Gastrocnemius medialis (tissue), 4 donors: ENCODE data around the gene ASPRV1. TPM values are rescaled to one million over a fixed set of nuclear protein-coding genes. Genes with fewer than 3 reads are reported as not detected.

Source experiments
- ATAC-seq, 2 donors: fragments of 150-250 bp; one replicate each; pipeline ENCODE4 v1.9.1; 2016
- DNase-seq, 2 donors: peaks; one replicate each; pipeline ENCODE4 v3.0.0-alpha.2; 2019
- H3K27ac ChIP-seq, 4 donors: fragments of 200-600 bp; sonication (generic); 1 replicate in 1 of 4; 2 replicates in 3 of 4; pipeline ENCODE4 v1.5.1; 2016 to 2018; ENCODE audit warnings: mild to moderate bottlenecking in 2 of 4, moderate library complexity in 1 of 4
- H3K27me3 ChIP-seq, 3 donors: fragments of 200-600 bp; sonication (generic) in 2 of 3; 1 replicate in 1 of 3; 2 replicates in 2 of 3; pipeline versions ENCODE4 v1.5.1 to v1.6.0; 2016 to 2019; ENCODE audit warnings: mild to moderate bottlenecking in 1 of 3, moderate library complexity in 1 of 3
- H3K36me3 ChIP-seq, 2 donors: fragments of 200-600 bp; sonication (generic) in 1 of 2; one replicate each; pipeline ENCODE4 v1.5.1; 2017 to 2018
- H3K4me1 ChIP-seq, 2 donors: fragments of 200-600 bp; sonication (generic) in 1 of 2; one replicate each; pipeline ENCODE4 v1.5.1; 2016 to 2017; ENCODE audit warnings: mild to moderate bottlenecking in 2 of 2
- H3K4me3 ChIP-seq, 4 donors: fragments of 200-600 bp; sonication (generic) in 3 of 4; 1 replicate in 1 of 4; 2 replicates in 3 of 4; pipeline ENCODE4 v1.5.1; 2016 to 2019; ENCODE audit warnings: mild to moderate bottlenecking in 2 of 4
- H3K9me3 ChIP-seq, 3 donors: fragments of 200-600 bp; sonication (generic) in 2 of 3; 1 replicate in 1 of 3; 2 replicates in 2 of 3; pipeline ENCODE4 v1.5.1; 2016 to 2019
- POLR2A ChIP-seq, 2 donors: fragments of 450-650 bp; IDR thresholded peaks; one replicate each; pipeline ENCODE4 v1.6.1; 2017; ENCODE audit warnings: antibody characterized with exemption in 2 of 2, mild to moderate bottlenecking in 2 of 2, moderate library complexity in 2 of 2
- in situ Hi-C, 4 donors: fragments of 200-750 bp; cut with MboI; loops; one replicate each; pipeline versions ENCODE4 v1.15.0 to v1.8.0; 2017; ENCODE audit warnings: low sequenced_read_pairs in 4 of 4
- intact Hi-C: fragments of 100-400 bp; cut with DNase I; formaldehyde crosslinking; loops from one replicate; pipeline ENCODE4 v1.15.1; 2023; ENCODE audit warnings: low total_unique reads
- total RNA-seq, 4 donors: library from RNA; depleted of rRNA; stranded (reverse); fragments of >200 nt; gene quantifications; one replicate each; pipeline versions ENCODE4 v1.1.0 to v1.2.3, GENCODE V29; 2016
- TF ChIP-seq, protein P1 (sequence below), 5 experiments: fragments of 450-650 bp in 3 of 5; fragments of 200-600 bp in 2 of 5; sonication (generic) in 2 of 5; IDR thresholded peaks in 4 of 5; conservative IDR thresholded peaks in 1 of 5; 1 replicate in 4 of 5; 2 replicates in 1 of 5; pipeline ENCODE4 v1.5.1; 2016 to 2019; ENCODE audit warnings: antibody characterized with exemption in 5 of 5, mild to moderate bottlenecking in 3 of 5, moderate library complexity in 3 of 5

Gene ASPRV1
- total RNA-seq, 4 donors from 2014 or later = 0.39 to 3.1 (median 0.61) TPM

DNA sequence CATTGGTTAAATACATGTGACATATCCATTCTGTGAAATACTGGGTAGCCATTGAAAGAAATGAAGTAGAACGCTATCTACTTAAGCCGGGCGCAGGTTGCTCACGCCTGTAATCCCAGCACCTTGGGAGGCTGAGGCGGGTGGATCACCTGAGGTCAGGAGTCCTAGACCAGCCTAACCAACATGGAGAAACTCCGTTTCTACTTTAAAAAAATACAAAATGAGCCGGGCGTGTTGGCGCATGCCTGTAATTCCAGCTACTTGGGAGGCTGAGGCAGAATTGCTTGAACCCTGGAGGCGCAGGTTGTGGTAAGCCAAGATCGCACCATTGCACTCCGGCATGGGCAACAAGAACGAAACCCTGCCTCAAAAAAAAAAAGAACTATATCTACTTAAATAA, 45.7 kb upstream of the ASPRV1 start:
- Histone ChIP-seq H3K36me3 (no peaks in the 10 kb centered on the region), H3K4me3 (no peak overlapping the region), H3K9me3 (no peaks in the 10 kb centered on the region), H3K4me1 (peaks cover 15 to 16% of the 10 kb centered on the region in 2 donors), H3K27me3 (no peaks in the 10 kb centered on the region), H3K27ac (no peak overlapping the region)
- in situ Hi-C loops = no loop called here
- no peak for DNase-seq
- intact Hi-C loops = loop anchor here (5.0 kb wide), 1 partner anchor 65 kb away; no protein-coding TSS in a partner anchor
- ATAC-seq = no peak
- TF ChIP-seq, protein P1, sequence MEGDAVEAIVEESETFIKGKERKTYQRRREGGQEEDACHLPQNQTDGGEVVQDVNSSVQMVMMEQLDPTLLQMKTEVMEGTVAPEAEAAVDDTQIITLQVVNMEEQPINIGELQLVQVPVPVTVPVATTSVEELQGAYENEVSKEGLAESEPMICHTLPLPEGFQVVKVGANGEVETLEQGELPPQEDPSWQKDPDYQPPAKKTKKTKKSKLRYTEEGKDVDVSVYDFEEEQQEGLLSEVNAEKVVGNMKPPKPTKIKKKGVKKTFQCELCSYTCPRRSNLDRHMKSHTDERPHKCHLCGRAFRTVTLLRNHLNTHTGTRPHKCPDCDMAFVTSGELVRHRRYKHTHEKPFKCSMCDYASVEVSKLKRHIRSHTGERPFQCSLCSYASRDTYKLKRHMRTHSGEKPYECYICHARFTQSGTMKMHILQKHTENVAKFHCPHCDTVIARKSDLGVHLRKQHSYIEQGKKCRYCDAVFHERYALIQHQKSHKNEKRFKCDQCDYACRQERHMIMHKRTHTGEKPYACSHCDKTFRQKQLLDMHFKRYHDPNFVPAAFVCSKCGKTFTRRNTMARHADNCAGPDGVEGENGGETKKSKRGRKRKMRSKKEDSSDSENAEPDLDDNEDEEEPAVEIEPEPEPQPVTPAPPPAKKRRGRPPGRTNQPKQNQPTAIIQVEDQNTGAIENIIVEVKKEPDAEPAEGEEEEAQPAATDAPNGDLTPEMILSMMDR (IDR thresholded peaks at IDR 0.05 in 4 of 5, conservative IDR thresholded peaks at IDR 0.05 in 1 of 5) = no peak
- no peak for TF ChIP-seq POLR2A (IDR thresholded peaks at IDR 0.05)

DNA sequence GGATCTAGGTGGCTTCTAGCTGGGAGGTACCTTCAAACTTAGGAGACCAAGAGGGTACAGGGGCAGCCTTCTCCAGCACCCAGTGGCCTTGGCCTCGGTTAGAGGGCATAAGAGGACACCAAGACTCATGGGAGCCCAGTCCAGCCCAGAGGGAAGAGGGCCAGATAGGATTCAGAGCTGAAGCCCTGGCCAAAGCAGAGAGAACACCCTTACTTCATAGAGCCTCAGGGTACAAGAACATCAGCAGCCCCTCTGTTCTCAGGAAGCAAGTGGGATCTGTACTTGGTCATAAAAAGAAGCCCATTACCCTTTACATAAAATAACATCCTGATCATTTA, 45.0 kb upstream of the ASPRV1 start:
- Histone ChIP-seq H3K27ac (no peak overlapping the region), H3K36me3 (no peaks in the 10 kb centered on the region), H3K9me3 (no peaks in the 10 kb centered on the region), H3K4me1 (peaks cover 15 to 16% of the 10 kb centered on the region in 2 donors), H3K4me3 (no peak overlapping the region), H3K27me3 (no peaks in the 10 kb centered on the region)
- peak in 1 of 2 donors; percentile 55 for DNase-seq
- intact Hi-C loops (loop anchor here (5.0 kb wide), 1 partner anchor 66 kb away; no protein-coding TSS in a partner anchor), in situ Hi-C loops (no loop called here)
- ATAC-seq = peak; percentile 45 to 72
- no peak for TF ChIP-seq POLR2A (IDR thresholded peaks at IDR 0.05)
- TF ChIP-seq, protein P1 (IDR thresholded peaks at IDR 0.05 in 4 of 5, conservative IDR thresholded peaks at IDR 0.05 in 1 of 5) = no peak

DNA sequence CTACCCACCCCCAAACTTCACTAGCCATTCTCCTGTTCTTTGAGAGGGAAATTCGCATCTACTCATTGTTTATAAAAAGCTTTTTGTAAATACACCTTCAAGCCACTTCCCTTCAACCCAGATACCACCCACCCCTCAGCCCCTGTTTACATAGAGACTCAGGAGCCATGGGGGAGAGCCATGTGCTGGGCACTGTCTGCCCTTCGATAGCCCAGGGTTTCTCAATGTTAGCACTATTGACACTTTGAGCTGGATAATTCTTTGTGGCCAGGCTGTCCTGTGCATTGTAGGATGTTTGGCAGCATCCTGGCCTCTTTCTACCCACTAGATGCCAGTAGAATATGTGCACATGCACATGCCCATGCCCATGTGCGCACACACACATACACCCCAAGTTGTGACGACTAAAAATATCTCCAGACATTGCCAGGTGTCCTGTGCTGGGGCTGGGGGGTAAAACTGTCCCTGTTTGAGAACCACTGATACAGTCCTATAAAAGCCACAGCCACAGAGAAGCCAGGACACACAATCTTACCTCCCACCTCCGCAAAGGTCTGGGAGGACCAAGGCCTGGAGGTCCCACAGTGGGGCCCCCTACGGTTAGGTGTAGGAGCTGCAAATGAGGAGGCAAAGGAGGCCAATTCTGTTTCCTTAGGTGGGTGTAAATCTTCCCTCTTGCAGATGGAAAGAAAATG, 44.5 kb upstream of the ASPRV1 start:
- Histone ChIP-seq H3K9me3 (no peaks in the 10 kb centered on the region), H3K27me3 (no peaks in the 10 kb centered on the region), H3K36me3 (no peaks in the 10 kb centered on the region), H3K4me3 (no peak overlapping the region), H3K27ac (no peak overlapping the region), H3K4me1 (peaks cover 15 to 16% of the 10 kb centered on the region in 2 donors)
- intact Hi-C loops (loop anchor here (5.0 kb wide), 1 partner anchor 66 kb away; no protein-coding TSS in a partner anchor), in situ Hi-C loops (no loop called here)
- DNase-seq = no peak
- ATAC-seq = no peak
- TF ChIP-seq, protein P1 (IDR thresholded peaks at IDR 0.05 in 4 of 5, conservative IDR thresholded peaks at IDR 0.05 in 1 of 5) = no peak
- no peak for TF ChIP-seq POLR2A (IDR thresholded peaks at IDR 0.05)

DNA sequence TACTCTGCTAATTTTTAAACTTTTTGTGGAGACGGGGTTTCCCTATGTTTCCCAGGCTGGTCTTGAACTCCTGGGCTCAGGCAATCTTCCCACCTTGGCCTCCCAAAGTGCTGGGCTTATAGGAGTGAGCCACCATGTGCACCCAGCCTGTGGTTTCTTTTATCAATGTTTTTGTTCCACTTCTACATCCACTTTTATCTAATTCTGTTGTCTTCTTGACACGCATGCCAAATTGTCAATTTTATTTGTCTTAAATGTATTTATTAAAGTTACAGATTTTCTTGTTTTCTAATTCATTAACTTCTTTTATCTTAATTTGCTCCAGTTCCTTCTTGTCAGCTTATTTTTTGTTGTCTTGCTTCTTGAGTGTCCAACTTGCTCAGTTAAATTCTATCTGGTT, 43.8 kb upstream of the ASPRV1 start:
- Histone ChIP-seq H3K4me3 (no peak overlapping the region), H3K27ac (no peak overlapping the region), H3K36me3 (no peaks in the 10 kb centered on the region), H3K27me3 (no peaks in the 10 kb centered on the region), H3K4me1 (peaks cover 15 to 16% of the 10 kb centered on the region in 2 donors), H3K9me3 (no peaks in the 10 kb centered on the region)
- no peak for ATAC-seq
- intact Hi-C loops (loop anchor here (5.0 kb wide), 1 partner anchor 67 kb away; no protein-coding TSS in a partner anchor), in situ Hi-C loops (no loop called here)
- DNase-seq = no peak
- TF ChIP-seq, protein P1 (IDR thresholded peaks at IDR 0.05 in 4 of 5, conservative IDR thresholded peaks at IDR 0.05 in 1 of 5) = no peak
- no peak for TF ChIP-seq POLR2A (IDR thresholded peaks at IDR 0.05)
